Fibroblast of villous mesenchyme (primary cell): ENCODE data around the gene KCTD12. TPM values are rescaled to one million over a fixed set of nuclear protein-coding genes. Genes with fewer than 3 reads are reported as not detected.

Source experiments
- DNase-seq: peaks from one replicate; pipeline ENCODE4 v3.0.0-alpha.2; 2010; ENCODE audit warnings: low read depth
- H3K4me3 ChIP-seq: 2 replicates; pipeline ENCODE4 v1.5.1; 2011; ENCODE audit warnings: low read depth, mild to moderate bottlenecking, low read length
- total RNA-seq: library from RNA; depleted of rRNA; stranded (reverse); fragments of >200 nt; gene quantifications from 2 replicates; pipeline ENCODE4 v1.2.3, GENCODE V29; 2012
- TF ChIP-seq, protein P1 (sequence below): IDR thresholded peaks from 2 replicates; pipeline ENCODE4 v1.5.1; 2012; ENCODE audit warnings: low read depth, mild to moderate bottlenecking, low read length; ENCODE audit not compliant: insufficient read depth

The KCTD12 gene
- total RNA-seq = 16.1 and 18.6 TPM in 2 replicates

- peak; percentile 89 for DNase-seq
- TF ChIP-seq, protein P1, sequence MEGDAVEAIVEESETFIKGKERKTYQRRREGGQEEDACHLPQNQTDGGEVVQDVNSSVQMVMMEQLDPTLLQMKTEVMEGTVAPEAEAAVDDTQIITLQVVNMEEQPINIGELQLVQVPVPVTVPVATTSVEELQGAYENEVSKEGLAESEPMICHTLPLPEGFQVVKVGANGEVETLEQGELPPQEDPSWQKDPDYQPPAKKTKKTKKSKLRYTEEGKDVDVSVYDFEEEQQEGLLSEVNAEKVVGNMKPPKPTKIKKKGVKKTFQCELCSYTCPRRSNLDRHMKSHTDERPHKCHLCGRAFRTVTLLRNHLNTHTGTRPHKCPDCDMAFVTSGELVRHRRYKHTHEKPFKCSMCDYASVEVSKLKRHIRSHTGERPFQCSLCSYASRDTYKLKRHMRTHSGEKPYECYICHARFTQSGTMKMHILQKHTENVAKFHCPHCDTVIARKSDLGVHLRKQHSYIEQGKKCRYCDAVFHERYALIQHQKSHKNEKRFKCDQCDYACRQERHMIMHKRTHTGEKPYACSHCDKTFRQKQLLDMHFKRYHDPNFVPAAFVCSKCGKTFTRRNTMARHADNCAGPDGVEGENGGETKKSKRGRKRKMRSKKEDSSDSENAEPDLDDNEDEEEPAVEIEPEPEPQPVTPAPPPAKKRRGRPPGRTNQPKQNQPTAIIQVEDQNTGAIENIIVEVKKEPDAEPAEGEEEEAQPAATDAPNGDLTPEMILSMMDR = peak; percentile 14
- peak within 1 kb of the TSS; percentile 67 for H3K4me3 ChIP-seq
Measured at GRCh38 chr13:76886292-76887075, at the start of gene KCTD12. Gene KCTD12 (minus strand): TSS chr13:76886405. CDS start chr13:76886148, 257 bp downstream.

DNA sequence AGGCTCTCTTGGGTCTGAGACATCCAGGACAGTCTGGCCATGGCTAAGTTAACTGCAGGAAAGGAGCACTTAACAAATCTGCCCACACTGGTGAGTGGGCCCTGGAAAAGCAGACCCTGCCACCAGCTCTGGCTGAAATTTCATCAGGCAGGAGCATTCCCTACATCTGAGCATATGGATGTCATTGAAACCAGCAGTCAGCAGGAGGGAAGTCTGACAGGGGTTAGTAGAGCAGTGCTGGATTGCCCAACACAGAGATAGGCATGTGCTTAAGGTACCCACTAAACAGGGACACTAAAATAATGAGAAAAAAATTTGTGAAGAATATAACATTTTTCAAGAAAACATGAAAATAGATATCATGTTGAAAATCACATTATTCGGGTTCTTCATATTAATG lies 48.5 kb upstream of the KCTD12 start:
- no peak for DNase-seq
- H3K4me3 ChIP-seq = no peak overlapping the region

GRCh38 chr13:76932076-76932475 lies 45.9 kb upstream of the KCTD12 start:
- no peak for DNase-seq
- no peak overlapping the region for H3K4me3 ChIP-seq
- TF ChIP-seq, protein P1 = no peak

More for the DNA sequence above, 48.5 kb upstream of the KCTD12 start:
- TF ChIP-seq, protein P1 = no peak

GRCh38 chr13:76929851-76930374 lies 43.7 kb upstream of the KCTD12 start:
- no peak for DNase-seq
- TF ChIP-seq, protein P1 = no peak
- H3K4me3 ChIP-seq = no peak overlapping the region

DNA sequence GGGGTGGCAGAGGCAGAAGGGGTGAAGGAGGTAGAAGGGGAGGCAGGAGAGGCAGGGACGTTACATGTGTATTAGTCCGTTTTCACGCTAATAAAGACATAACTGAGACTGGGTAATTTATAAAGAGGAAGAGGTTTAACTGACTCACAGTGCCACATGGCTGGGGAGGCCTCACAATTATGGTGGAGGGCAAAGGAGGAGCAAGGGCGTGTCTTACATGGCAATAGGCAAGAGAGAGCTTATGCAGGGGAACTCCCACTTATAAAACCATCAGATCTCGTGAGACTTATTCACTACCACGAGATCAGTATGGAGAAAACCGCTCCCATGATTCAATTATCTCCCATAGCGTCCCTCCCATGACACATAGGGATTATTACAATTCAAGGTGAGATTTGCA lies 43.1 kb upstream of the KCTD12 start:
- no peak overlapping the region for H3K4me3 ChIP-seq
- TF ChIP-seq, protein P1 = no peak
- no peak for DNase-seq

GRCh38 chr13:76928456-76928855 lies 42.3 kb upstream of the KCTD12 start:
- TF ChIP-seq, protein P1 = no peak
- peak; percentile 43 for DNase-seq
- no peak overlapping the region for H3K4me3 ChIP-seq
